Fibroblast of gingiva (primary cell): ENCODE measurements around the gene MYOZ3.

ENCODE experiments used
- DNase-seq: peaks from one replicate; pipeline ENCODE4 v3.0.0-alpha.2; 2011; ENCODE audit warnings: low read depth

MYOZ3 gene

DNA sequence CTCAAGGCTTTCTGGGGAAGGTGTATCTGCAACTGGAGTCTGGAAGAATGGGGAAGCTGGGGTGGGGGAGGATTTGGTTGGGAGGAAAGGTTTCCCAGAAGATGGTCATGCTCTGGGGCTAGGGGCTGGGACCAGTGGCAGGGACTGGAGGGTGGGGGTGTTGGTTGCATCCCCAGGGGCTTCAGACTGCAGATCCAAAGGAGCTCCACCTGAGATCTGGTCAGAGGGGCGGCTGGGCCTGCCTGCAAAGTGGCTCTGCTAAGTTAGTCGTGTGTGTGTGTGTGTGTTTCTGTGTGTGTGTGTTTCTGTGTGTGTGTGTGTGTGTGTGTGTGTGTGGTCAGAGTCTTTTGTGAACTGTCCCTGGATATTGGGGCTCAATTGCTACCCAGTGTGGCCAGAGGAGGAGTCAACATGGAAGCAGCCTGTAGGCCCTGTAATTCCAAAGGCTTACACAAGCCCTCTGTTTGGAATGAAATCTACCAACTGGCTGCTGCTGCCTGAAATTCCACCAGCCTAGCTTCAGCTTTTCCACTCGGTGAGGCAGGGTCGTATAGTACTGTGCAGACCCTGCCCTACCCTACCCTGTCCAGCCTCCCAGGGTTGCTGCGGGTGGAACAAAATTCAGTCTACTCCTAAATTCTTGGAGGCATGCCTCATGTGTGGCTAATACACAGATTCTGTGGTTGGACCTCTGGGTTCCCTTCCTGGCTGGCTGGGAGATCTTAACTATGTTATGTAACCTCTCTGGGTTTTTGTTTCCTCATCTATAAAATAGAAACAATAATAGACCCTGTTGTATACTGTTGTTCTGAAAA lies 33.1 kb upstream of the MYOZ3 start:
- no peak for DNase-seq

GRCh38 chr5:150628936-150629485 lies 32.0 kb upstream of the MYOZ3 start:
- no peak for DNase-seq

DNA sequence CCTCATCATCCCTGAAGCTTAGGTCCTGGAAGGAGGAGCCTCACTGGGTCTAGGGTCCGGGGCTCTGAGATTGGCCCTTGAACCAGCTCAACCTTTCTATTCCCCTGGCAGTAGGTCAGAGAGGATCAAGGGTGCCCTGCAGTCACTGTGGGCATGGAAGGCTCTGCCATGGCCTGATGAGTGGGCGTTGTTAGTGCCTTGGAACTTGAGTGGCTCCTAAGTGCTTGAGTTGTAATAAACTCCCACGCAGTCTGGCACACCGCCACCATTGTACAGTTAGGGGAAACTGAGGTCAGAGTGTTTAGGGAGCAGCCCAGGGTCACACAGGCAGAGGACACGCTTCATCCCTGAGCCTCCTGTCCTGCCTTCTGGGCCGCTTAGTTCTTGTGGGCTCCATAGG lies 31.0 kb upstream of the MYOZ3 start:
- no peak for DNase-seq

DNA sequence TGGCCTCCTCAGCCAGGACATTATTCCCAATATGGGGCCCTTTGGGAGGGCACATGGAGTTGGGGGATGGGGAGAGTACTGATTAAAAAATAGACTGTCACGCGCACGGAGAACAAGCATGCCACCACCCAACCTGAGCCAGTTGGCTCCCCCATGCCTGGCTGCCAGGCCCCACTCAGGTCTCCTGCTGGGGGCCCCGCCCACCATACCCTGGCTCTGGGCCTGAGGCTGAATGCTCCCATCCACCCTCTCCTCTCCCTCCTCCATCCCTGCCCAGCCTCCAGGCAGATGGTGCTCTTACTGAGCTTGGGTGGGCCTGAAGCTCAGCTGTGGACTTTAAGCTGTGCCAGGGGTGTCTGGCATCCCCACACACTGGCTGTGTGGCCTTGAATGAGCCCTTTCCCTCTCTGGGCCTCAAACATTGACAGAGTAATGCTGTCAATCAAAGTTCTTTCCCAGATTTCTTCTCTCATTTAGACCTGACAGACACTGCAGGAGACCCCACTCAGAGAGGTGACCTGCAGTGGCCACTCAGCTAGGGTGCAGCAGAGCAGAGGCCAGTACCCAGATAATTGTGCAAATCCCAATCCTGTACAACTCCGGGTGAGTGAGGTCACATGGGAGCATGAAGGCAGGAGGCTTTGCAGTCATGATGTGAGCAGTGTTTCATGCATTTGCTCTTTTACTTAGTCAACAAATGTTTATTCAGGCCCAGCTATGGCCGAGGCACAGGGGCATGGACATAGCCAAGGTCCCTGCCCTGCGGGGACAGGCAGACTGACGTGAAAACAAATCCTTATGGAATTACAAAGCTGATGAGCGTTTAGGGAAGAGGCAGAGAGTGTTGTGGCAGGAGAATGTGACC lies 30.4 kb upstream of the MYOZ3 start:
- DNase-seq, result no peak

DNA sequence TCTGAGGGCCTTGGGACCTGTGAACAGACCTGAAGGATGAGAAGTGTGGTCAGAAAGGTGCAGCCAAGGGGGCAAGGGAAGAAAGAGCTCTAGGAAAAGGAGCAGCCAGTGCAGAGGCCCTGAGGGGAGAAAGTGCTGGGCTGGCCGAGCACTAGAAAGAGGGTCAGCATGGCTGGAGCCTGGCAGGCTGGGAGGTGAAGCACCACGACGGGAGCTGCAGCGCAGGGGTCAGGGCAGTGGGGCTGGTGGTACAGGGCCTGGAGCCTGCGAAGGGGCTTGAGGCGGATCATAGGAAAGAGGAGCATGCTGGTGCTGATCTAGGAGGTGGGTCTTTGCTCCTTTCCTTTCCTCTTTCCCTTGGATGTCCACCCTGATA lies 29.7 kb upstream of the MYOZ3 start:
- no peak for DNase-seq

- DNase-seq, result no peak
Observed at GRCh38 chr5:150632305-150633160, 28.5 kb upstream of the MYOZ3 start.

DNA sequence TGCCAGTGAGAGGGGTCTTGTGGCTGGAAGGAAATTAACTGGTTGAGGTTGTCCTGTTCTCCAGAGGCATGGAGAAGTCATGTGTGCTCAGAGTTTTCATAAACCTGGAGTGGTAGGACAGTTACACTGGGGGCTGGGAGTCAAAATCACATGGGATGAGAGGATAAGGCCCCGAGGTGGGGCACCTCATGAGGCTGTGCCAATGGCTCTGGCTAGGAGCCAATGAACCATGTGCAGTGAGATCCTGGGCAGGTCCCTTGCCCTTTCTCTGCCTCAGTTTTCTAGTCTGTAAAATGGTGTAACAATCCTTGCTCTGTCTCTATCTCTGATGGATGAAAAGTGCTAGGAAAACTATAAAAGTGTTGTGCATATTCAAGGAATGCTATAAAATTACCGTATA lies 27.6 kb upstream of the MYOZ3 start:
- DNase-seq, result no peak

DNA sequence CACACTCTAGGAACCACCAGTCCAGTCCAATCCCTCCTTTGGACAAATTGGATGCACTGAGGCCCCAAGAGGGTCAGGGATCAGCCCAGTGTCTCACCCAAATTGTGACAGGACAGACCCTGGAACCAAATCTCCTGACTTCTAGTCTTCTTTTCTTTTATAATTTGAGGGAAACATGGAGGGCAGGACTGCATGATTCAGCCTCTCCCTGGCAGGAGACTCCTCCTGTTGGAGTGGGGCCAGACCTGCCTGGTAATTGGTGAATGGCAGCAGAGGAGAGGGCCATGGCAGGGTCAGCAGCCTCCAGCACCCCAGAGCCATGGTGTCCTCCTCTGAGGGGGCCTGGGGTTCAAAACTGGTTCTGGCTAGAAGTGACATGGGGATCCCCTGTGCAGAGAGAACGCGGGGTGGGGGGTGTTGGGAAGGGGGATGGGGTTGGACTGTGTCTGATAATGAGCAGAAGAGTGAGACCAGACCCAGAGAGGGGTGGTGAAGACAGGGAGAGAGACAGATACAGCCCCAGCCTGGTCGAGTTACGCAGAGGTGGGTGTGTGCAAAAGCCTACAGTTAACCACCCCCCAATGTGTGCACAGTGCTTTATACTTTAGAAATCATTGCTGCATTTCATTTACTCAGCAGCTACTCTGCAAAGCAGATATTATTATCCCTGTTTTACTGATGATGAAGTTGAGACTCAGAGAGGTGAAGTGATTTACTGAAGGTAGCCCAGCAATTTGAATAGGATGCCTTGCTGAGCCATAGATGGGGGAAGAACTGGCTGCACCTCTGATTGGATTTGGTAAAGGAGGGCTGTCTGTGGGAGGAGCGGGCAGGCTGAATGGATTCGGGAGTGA lies 24.4 kb upstream of the MYOZ3 start:
- peak; percentile 17 for DNase-seq

GRCh38 chr5:150637245-150638052 lies 23.6 kb upstream of the MYOZ3 start:
- peak; percentile 77 for DNase-seq

DNA sequence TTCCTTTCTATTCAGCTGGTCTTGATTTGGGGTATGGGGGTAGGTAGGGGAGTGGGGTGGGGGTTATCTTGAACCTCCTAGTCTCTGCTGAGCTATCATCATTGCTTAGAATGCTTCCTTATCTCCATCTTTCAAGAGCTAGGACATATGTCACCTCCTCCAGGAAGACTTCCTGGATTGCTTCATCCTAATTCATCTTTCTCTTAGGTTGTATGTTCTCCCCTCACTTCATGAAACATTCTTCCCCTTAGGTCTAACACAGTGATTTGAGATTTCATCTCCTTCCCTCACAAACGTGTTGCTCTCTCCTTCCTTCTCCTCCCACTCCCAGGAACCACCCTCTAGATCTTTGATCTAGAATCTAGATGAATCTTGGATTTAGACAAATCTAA lies 23.0 kb upstream of the MYOZ3 start:
- no peak for DNase-seq

- DNase-seq, result no peak
Observed at GRCh38 chr5:150638488-150639376, 22.3 kb upstream of the MYOZ3 start.

DNA sequence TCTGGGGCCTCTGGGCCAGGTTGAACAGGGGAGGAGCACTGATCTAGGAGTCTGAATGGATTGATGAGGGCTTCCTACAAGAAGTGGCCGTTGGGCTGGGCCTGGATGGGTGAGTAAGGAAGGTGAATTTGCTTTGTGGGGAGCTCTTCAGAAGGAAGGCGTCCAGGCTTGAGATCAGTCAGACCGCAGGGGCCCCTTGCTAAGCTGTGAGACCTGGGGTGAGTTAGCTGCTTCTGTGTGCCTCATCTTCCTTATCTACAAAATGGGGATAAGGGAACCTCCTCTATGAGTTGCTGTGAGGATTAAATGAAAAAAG lies 21.7 kb upstream of the MYOZ3 start:
- DNase-seq, result no peak

DNA sequence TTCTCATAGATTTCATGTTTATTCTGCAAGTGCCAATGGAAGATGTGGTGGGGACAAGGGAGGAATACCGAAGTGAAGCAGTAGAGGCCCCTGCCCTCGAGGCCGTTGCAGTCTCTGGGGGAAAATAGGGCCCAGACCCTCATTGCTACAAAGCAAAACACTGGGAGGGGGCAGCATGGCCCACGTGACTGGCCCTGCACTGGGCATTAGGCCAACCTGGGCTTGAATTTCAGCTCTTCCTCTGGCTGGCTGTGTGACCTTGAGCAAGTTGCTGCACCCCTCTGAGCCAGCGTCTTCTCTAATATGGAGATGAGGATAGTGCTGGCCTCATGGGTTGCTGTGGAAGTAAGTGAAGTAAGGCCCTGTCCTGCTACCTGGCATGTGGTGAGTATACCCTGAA lies 21.3 kb upstream of the MYOZ3 start:
- no peak for DNase-seq

GRCh38 chr5:150640311-150641005 lies 20.6 kb upstream of the MYOZ3 start, which contains the start of gene SYNPO:
TSS of gene SYNPO (plus strand) at chr5:150640660. CDS start at chr5:150648276, 7,616 bp downstream.
- DNase-seq, result peak; percentile 79

- DNase-seq, result peak; percentile 46
Observed at GRCh38 chr5:150641006-150641570, 20.0 kb upstream of the MYOZ3 start.

DNA sequence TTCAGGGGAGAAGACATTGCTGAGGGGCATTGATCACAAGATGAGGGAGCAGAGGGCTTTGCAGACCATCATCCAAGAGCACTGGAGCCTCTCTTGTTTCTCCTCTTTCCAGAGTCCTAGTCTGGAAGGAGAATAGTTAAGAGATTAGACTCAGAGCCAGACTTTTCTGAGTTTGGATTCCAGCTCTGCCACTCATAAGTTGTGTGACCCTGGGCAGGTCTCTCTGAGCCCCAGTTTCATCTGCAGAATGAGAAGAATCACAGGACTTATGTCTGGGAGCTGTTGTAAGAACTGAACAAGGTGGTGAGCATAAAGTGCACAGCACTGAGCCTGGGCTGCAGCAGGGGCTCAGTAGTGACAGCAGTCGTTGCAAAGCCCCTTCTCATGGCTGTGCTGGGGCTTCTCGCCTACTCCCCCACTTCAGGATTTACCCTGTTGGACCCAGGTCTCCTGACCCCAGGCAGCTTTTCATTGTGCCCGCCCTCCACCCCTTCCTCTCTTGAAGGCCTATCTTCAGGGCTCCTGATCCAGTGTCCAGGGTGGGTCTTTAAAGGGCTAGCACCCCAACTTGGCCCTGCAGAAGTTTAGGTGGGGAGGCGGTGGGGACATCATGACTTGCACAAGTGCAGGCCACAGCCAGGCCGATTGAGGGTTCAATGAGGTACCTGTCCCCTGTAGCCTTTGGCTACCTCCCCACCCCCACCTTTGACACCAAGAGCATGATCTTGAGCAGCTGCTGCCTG lies 19.1 kb upstream of the MYOZ3 start:
- DNase-seq, result no peak

GRCh38 chr5:150642567-150642927 lies 18.5 kb upstream of the MYOZ3 start:
- peak; percentile 68 for DNase-seq
